Hippocampal formation (tissue), 2 donors: ENCODE measurements around the gene ATOSB.
A peak's percentile ranks its signal among the peaks of the same experiment; 100 is the strongest.

Experiments used
- DNase-seq, 2 donors: peaks; one replicate each; lab custom pipeline; 2025; lab: John Stamatoyannopoulos, UW

Gene ATOSB

DNA sequence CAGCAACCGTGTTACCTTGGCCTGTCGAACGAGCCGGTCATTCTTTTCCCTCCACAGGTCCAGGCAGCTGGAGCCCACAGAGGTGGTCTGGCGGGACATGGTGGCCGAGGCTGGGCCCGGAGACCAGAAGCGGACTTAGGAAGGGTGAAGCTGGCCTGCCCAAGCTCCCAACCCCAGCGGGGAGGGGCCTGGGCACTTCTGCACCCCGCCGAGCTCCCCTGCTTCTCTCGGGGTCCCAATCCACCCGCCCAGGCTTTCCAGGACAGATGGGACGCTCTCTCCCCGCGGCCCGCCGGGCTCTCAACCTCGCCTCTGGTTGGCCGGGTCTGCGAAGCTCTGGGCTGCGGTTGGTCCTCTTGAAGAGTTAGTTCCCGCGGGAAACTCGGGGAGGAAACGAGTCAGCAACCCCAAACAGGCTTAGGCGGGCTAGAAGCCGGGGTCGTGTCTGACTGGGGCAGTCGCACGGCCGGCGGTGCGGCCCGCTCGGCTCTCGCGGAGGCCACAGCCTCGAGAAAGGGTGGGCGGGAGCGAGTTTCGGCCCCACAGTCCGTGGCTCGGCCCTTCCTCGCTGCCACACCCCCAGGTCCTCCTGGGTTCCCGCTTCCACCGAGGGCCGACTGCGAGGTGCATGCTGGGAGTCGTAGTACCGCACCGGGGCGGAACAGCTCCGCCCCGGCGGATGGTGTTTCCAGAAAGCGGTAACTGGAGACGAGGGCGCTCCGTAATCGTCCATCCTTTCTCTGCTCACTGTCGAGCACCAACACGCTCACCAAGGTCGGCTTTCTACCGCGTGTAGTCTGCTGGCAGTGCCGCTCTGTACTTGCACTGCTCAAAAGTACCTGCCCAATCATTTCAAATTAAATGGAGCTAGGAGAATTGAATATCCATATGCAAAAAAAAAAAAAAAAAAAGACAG lies 36.0 kb downstream of the ATOSB start, which contains the start of gene FANCG:
TSS of gene FANCG (minus strand) at position 517 of the 916 bp plus-strand sequence. CDS start at position 99, 418 bp downstream.
- DNase-seq = peak; percentile 90

DNA sequence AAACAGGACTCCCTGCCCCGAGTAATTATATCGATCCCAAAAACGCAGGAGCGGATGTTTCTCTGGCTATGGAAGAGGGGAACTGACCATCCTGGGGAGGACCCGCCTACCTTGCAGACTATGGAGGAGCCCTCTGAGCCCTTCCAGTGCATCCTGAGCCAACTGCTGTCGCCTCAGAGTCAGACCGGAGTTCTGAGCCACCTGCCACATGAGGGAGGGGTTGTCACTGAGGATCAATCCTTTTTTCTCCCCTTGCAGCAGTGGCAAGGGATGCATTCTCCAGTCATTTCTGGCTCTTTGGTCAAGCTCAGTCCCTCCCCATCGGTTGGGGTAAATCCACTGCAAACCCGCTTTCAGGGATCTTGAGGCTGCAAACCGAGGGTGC lies 36.6 kb downstream of the ATOSB start:
- no peak for DNase-seq

DNA sequence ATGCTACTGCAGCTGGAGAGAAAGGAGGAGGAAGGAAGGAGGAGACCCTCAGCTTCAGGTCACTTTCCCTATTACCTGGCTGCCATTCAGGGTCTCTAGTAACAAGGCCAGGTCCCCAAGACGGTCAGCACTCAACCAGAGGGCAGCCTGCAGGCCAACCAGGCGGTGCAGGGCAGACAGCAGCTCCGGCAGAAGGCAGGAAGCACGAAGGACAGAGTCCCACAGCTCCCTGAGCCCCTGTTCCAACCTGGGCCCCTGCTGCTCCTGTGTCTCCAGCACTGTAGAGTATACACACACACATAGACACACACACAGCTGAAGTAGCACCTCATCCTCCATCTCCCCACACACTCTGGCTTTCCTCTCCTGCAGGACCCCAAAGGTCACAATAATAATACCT lies 37.6 kb downstream of the ATOSB start:
- DNase-seq = no peak

DNA sequence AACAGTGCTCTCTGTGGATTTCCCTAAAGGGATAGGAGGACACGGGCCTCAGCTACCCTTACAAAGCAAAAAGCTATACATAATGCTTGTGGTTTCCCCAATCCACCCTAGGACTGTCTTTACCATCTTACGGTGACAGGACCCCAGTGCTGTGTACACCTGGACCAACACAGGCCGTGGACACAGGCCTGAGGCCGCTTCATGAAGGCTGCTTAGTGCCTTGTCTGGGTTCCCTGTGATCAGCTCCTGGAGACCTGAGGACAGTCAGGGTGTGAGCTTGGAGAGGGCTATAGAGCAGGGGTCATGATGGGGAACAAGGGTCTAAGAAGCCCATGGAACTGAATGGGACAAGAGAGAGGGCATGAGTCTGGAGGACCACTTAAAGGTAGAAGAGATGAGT lies 38.8 kb downstream of the ATOSB start:
- no peak for DNase-seq

DNA sequence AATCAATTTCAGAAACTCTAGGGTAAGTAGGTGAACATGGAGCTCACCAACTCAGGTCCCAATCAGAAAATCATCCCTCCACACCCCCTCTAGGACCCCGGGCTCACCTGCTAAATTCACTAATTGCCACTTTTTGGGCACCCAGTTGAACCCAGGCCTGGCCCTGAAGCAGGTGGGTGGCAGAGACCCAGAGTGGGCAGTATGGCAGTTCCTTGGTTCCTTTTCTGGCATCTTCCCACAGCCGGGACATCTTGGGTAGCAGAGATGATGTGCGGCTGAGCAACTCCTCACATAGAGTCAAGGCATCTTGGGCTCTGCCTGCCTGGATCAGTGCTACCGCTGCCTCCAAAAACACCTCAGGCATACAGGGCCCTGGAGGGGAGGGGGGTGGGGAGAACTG lies 40.3 kb downstream of the ATOSB start:
- no peak for DNase-seq

DNA sequence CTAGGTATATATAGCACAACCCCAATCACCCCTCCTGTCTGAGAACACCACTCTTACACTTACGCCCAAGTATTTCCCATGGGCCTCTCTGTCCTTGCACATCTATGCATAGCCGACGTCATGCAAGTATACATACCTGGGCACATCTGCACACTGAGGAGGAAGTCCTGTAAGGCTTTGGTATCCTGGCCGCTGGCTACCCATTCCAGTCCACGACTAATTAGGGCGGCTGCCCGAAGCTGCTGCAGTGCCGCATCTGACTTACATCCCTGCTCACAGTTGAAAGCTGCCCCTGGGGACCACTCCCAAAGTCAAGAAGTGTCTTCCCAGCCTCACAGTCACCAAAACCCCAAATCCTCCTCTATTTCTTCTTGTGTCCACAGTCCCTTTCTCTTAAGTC lies 40.9 kb downstream of the ATOSB start:
- no peak for DNase-seq

DNA sequence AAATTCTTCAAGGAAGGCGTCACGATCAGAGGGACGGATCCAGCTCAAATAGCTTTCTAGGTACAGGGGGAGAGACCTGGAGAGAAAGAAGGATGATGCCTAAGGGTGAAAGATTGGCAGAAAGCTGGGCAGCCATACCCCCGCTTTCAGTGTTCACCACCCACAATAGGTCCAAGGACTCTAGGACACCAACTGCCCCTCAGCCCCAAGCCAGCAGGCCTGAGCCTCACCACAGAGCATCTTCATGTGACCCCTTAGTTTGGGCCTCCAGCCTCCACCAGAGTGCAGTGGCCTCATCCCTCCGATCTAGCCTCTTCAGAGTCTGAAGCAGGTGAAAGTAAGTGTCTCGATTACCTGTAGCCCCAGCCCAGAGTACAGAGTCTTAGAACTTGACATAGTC lies 41.5 kb downstream of the ATOSB start:
- DNase-seq = no peak

DNA sequence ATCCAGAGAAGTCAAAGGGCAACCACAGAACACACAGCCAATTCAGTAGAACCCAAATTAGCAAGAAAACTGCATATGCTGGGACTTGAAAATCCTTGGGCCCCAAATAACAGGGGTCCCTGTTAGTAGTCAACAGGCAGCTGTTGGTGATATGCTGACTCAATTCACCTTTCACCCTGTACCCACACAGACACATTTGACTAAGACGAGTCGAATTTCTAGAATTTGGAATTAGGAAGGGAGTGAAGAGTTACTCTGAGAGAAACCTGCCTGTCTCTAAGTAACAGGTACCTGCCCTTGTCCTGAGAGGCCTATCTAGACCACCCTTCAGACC lies 42.4 kb downstream of the ATOSB start:
- DNase-seq = no peak

DNA sequence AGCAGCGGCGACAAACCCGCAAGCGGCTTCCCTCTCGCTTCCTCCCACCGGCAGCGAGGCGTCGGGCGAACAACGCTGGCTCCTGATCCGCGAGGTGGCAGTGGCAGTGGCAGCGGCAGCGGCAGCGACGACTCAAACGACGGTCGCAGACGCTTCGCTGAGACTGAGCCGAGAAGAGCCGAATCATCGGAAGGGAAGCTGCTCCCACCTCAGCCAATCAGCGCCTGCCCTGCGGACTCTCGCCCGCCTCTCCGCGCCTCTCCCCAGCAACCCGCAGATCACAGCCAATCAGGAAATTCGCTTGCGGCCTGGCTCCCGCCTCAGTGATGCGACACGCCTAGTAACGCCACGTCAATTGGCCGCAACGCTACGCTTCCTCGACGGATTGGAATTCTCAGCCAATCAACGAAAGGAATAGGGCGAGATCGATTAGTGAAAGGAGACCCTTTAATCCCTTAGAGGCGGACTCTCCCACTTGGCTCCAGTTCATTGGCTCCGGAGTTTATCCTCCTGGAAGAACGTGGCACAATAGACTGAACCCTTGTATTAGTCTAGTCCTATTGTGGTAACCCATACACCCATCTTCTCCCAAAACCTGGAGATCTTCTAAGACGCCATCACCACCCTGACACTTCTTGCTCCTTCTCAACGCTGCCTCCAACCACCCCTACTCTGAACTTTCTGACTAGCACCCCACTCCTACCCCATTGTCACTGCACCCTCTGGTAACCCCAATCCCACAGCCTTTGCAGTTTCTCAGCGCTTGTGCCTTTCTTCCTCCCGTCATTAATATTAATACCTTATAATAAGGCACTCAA lies 43.0 kb downstream of the ATOSB start, which contains the start of gene VCP:
TSS of gene VCP (minus strand) at position 165 of the 818 bp plus-strand sequence. CDS start 272 bp downstream, outside the sequence.
- DNase-seq = peak; percentile 98 to 99

DNA sequence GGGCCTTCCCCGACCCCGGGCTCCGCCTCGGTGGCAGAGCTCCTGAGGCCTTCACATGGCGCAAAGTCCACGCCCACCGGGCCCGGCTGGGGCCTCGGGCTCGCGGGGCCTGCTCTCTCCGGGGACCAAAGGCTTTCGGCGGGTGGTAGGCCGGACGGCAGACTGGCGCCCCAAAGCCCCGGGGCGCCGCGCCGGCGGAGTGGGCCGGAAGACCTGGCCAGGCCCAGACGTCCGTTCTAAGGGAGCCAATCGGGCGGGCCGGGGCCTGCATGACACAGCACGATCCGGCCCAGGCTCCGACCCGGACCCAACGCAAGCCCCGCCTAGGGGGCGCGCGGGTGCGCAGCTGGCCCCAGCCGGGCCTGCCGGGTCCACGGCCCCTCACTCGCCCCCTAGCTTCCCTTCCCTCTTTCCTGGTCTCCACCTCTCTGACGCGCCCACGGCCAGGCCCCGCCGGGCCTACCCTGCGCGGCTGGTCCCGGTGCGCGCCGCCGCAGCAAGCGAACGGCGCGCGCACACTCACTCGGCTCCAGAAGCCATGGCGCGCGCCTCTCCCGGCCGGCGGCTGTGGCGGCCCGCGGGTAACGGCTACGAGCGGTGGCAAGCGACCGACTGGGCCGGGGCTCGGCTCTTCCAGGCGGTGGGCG lies 43.7 kb downstream of the ATOSB start:
- peak; percentile 18 to 73 for DNase-seq

DNA sequence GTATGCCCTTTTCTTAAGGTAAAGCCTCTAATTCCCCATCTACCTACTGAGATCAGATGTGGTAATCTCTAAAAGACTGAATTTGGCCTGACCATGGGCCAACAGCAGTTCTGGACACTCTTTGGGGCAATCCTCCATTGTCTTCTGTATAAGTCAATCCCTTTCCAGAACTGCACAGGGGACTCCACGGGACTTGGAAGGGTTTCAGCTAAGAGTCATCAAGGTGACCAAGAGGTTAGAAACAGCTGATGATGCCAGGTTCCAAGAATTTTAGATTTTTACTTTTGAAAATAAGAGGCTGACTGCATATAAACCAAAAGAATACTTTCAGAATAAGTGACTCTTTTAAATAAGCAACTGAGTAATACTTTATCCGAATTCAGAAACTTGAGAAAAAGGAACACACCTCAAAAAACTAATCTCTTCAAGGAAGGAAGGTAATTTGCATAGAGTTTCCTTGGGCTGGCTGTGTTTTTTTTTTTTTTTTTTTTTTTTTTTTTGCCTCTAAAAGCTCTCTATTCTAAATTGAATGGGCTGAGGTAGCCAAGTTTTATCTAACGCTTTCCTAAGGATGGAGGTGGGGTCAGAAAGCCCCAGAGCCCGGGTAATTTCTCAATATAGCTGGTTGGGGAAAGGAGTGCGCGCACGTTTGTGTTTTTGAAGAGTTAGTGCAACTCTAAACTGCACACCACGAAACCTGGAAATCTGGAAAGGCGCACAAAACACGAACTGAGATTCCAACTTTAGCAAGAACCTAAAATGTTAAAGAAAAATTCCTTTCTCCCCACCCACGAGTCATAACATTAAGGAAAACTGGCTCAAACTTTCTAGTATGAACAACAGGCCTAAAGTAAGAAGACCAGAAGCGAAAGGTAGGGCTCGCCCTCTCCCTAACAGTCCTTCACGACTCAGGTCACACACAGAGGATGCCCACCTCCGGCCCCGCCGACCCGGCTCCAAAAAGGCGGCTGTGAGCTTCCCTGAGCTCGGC lies 44.5 kb downstream of the ATOSB start:
- no peak for DNase-seq

DNA sequence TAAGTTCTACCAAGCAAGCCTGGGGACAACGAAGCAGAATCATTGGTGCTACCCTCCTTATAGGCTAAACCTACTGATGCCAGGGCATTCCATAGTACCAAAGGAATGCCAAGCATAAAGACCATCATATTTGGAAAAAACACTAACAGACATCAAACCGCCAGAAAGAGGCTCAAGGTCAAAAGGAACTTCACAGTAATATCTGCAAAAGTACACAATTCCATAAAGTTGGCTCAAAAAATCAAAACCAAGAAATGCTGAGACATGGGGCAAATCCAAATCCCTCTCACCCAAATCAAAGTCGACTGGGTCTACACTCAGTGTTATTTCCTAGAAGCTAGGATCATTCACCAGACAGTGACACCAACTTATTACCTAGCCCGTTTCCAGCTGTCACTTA lies 46.6 kb downstream of the ATOSB start:
- no peak for DNase-seq

DNA sequence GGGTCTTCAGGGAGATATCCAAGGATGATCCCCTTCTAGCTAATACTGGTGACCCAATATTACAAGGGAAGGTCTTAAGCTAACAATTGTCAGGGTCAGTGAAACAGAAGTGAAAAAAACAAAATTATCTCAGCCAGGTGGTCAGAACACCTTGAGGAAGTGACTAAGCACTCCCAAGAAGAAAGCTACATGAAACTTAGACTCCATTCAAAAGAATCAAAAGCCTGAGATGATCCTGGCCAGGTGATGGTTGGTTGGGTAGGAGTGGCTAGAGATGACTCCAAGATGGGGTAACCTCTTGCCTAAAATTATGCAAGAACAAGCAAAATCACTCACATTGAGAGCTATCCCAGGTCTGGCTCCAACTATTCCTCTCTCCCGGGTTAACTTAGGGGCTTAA lies 48.6 kb downstream of the ATOSB start:
- no peak for DNase-seq

DNA sequence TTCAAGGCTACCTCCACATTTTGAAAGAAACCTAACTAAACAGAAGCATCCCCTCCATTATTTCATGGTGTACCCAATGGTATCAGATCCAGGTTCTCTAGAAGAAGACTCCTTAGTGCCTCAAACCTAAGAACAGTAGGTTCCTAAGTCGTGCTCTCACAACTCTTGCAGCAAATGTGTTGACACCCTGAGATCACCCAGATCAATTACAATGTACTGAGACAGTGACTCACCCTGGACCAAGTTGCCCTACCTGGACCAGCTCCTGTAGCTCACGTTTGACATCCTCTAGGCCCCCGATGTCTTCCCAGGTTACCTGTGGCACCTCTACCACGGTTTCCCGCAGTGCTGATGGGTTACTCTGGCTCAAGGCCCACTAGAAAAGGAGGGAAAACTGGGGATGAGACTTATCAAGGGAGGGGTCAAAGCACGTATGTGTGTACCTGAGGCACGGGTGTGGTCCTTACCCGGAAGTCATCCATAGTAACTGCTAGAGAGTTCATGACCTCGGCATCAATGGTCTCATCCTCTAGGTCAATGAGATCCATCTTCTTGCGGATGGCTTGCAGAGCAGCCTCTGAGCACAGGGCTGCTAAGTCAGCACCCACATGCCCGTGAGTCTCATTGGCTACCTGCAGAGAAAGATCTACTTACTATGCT lies 55.0 kb downstream of the ATOSB start:
- no peak for DNase-seq

DNA sequence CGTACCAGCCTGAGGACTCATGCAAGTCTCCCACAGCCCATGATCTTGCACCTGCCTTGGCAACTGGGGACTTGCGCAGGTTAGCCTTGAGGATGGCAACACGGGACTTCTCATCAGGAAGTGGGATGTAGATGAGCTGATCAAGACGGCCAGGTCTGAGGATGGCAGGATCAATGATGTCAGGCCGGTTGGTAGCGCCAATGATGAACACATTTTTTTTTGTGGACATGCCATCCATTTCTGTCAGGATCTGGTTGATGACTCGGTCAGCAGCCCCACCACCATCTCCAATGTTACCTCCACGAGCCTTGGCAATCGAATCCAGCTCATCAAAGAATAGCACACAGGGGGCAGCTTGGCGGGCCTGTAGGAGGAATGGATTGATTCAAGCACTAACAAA lies 56.2 kb downstream of the ATOSB start:
- no peak for DNase-seq

DNA sequence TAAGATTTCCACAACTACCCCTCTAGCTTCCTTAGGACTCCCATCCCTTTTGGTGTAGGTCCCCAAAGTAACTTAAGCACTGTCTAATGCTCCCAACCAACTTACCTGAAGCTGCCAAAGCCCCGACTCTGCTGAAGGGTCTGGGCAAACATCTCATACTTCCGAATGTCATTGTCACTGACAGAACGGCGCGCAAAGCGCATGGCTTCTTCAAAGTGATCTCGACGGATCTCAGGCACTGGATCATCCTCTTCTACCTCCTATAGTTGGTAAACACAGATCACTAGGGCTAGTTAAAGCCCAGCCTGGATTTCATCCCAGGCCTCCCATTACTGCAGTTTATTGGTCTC lies 58.4 kb downstream of the ATOSB start:
- no peak for DNase-seq

DNA sequence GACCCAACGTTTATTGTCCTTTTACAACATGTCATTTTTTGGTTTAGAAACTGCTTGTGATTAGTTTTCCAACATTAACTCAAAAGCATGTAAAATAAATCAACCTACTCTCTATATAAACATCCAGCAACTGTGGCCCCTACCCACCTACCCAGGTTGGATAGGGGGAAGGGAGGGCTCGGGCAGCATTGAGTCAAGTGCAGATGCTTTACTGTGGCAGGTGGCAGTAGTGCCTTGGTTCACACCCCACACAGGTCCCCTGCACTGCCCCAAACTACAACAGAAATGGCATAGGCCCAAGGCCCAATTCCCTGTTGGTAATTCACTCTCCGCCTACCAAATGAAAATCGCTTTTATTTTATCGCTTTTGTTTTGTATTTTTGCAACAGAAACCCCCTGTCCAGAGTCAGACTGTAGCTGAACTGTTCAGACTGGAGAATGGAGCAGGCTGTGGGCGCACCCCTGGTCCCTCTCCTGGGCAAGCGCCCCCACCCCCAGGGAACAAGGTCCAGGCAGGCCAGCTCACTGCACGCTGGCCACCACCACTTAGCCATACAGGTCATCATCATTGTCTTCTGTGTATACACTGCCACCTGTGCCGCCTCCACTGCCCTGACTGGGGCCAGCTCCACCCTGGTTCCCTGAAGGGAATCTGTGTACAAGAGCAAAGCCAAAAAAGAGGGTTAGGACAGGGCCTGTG lies 58.9 kb downstream of the ATOSB start:
- DNase-seq = no peak

DNA sequence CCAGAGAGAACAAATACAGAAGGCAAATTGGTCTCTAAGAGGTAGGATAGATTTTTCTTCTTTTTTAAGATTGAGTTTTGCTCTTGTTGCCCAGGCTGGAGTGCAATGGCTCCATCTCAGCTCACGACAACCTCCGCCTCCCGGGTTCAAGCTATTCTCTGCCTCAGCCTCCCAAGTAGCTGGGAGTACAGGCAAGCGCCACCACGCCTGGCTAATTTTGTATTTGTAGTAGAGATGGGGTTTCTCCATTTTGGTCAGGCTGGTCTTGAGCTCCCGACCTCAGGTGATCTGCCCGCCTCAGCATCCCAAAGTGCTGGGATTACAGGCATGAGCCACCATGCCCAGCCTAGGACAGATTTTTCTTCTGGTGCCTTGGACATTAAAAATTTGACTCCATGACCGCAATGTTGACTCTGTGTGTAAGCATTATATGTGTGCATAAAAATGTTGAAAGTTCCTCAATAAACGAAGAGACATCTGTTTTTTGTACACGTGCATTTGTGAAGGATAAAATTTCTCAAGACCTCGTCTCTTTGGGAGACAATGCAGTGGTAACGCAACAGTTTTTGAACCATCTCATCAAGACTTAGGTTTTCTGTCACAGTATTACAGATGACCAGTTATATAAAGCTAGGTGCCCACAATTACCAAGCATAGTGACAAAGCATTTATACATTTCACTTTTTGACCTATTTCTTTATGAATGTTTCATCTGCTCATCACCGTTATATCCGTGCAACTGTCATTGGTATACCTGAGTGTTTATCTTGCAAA lies 60.6 kb downstream of the ATOSB start:
- no peak for DNase-seq

DNA sequence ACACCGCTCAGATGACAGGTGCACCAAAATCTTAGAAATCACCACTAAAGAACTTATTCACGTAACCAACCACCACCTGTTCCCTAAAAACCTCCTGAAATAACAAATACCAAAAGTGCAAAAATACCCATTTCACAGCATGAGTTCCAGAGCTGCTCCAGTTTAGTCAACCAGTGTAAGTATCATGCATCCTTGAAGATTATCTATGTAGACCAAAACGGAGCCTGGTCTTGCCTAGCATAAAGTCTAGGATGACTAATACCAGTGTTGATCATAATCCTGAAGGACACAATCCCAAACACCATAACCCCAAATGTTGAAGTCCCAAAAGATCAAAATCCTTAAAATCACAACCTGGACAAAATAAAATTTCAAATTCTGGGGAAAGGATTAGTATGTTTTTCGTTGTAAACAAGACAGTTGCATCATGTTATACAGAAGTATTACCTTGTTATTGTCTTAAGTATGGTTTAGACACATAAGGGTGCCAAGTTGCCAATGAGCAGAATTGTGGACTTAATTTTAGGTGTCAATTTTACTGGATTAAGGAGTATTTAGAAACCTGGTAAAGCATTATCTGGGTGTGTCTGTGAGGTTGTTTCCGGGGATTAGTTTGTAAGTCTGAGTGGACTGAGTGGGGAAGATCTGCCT lies 61.4 kb downstream of the ATOSB start:
- DNase-seq = no peak
